Neural cell (in vitro differentiated cells): ENCODE data around the gene RHEX. TPM values are rescaled to one million over a fixed set of nuclear protein-coding genes. Genes with fewer than 3 reads are reported as not detected.

Source experiments
- H2AFZ ChIP-seq: fragments of 200-600, 300-800 bp; sonication (generic), shearing (Covaris generic); 2 replicates; pipeline ENCODE4 v1.6.0; 2014; ENCODE audit warnings: low read depth, mild to moderate bottlenecking, antibody characterized with exemption, low read length, moderate library complexity
- H3F3A ChIP-seq: fragments of 200-600 bp; shearing (Covaris generic); 2 replicates; pipeline ENCODE4 v1.6.1; 2016; ENCODE audit warnings: mild to moderate bottlenecking, moderate library complexity, mixed read lengths, antibody characterized with exemption, low read length; ENCODE audit not compliant: insufficient read depth, poor library complexity, severe bottlenecking
- H3K27ac ChIP-seq: fragments of 200-600, 300-800 bp; sonication (generic), shearing (Covaris generic); 2 replicates; pipeline ENCODE4 v1.5.1; 2014; ENCODE audit warnings: mild to moderate bottlenecking, low read length, moderate library complexity
- H3K27me3 ChIP-seq: fragments of 300-800, 200-600 bp; sonication (generic), shearing (Covaris generic); 2 replicates; pipeline ENCODE4 v1.6.0; 2014; ENCODE audit warnings: mild to moderate bottlenecking, low read depth, low read length, moderate library complexity; ENCODE audit not compliant: insufficient read depth
- H3K36me3 ChIP-seq: fragments of 300-800, 200-600 bp; sonication (generic), shearing (Covaris generic); 2 replicates; pipeline ENCODE4 v1.5.1; 2014; ENCODE audit warnings: mild to moderate bottlenecking, antibody characterized with exemption, low read length, moderate library complexity; ENCODE audit not compliant: insufficient read depth
- H3K4me2 ChIP-seq: fragments of 300-800, 200-600 bp; sonication (generic), shearing (Covaris generic); 2 replicates; pipeline ENCODE4 v1.6.0; 2014; ENCODE audit warnings: mild to moderate bottlenecking, low read length
- H3K4me3 ChIP-seq: fragments of 300-800, 200-600 bp; sonication (generic), shearing (Covaris generic); 2 replicates; pipeline ENCODE4 v1.5.1; 2014; ENCODE audit warnings: mild to moderate bottlenecking, low read length, moderate library complexity
- H3K79me2 ChIP-seq: fragments of 200-600 bp; shearing (Covaris generic); replicated peaks from 2 replicates; pipeline ENCODE4 v1.6.0; 2014; ENCODE audit warnings: mild to moderate bottlenecking, low read length, moderate library complexity; ENCODE audit not compliant: insufficient read depth
- H3K9ac ChIP-seq: fragments of 300-800, 200-600 bp; sonication (generic), shearing (Covaris generic); 2 replicates; pipeline ENCODE4 v1.6.1; 2016; ENCODE audit warnings: mild to moderate bottlenecking, low read length, mixed read lengths
- H3K9me2 ChIP-seq: fragments of 200-600 bp; shearing (Covaris generic); 2 replicates; pipeline ENCODE4 v1.6.1; 2016; ENCODE audit warnings: mild to moderate bottlenecking, low read length, mixed read lengths; ENCODE audit not compliant: insufficient read depth
- H3K9me3 ChIP-seq: fragments of 200-600, 300-800 bp; sonication (generic), shearing (Covaris generic); 2 replicates; pipeline ENCODE4 v1.6.1; 2016; ENCODE audit warnings: mild to moderate bottlenecking, mixed run types, low read length, moderate library complexity, mixed read lengths
- H4K20me1 ChIP-seq: fragments of 200-600 bp; shearing (Covaris generic); 2 replicates; pipeline ENCODE4 v1.6.1; 2016; ENCODE audit warnings: mild to moderate bottlenecking, mixed run types; ENCODE audit not compliant: insufficient read depth
- CTCF ChIP-seq: fragments of 450-650 bp; IDR thresholded peaks from 2 replicates; pipeline ENCODE4 v1.5.1; 2014; ENCODE audit warnings: antibody characterized with exemption, mild to moderate bottlenecking, moderate library complexity; ENCODE audit not compliant: poor library complexity, severe bottlenecking
- EP300 ChIP-seq: fragments of 450-650 bp; conservative IDR thresholded peaks from 2 replicates; pipeline ENCODE4 v1.6.1; 2014; ENCODE audit warnings: antibody characterized with exemption, mild to moderate bottlenecking, moderate library complexity; ENCODE audit not compliant: poor library complexity, severe bottlenecking
- EZH2 ChIP-seq: fragments of 200-600, 300-800 bp; shearing (Covaris generic), sonication (generic); IDR thresholded peaks from 2 replicates; pipeline ENCODE4 v1.6.1; 2014; ENCODE audit warnings: antibody characterized with exemption, low read length, borderline replicate concordance, mild to moderate bottlenecking; ENCODE audit not compliant: insufficient read depth, poor library complexity, severe bottlenecking
- MXI1 ChIP-seq: fragments of 450-650 bp; conservative IDR thresholded peaks from 2 replicates; pipeline ENCODE4 v1.6.1; 2014; ENCODE audit warnings: antibody characterized with exemption, mild to moderate bottlenecking; ENCODE audit not compliant: poor library complexity, severe bottlenecking
- POLR2AphosphoS5 ChIP-seq: IDR thresholded peaks from 2 replicates; pipeline ENCODE4 v1.6.1; 2012
- RAD21 ChIP-seq: fragments of 450-650 bp; conservative IDR thresholded peaks from 2 replicates; pipeline ENCODE4 v1.6.1; 2014; ENCODE audit warnings: antibody characterized with exemption, mild to moderate bottlenecking, moderate library complexity
- REST ChIP-seq: IDR thresholded peaks from 2 replicates; pipeline ENCODE4 v1.6.1; 2012; ENCODE audit warnings: borderline replicate concordance
- SMC3 ChIP-seq: fragments of 450-650 bp; conservative IDR thresholded peaks from 2 replicates; pipeline ENCODE4 v1.6.1; 2014; ENCODE audit warnings: antibody characterized with exemption, mild to moderate bottlenecking, moderate library complexity; ENCODE audit not compliant: poor library complexity
- TAF1 ChIP-seq: IDR thresholded peaks from 2 replicates; pipeline ENCODE4 v1.6.1; 2012; ENCODE audit warnings: low read depth
- polyA plus RNA-seq: library from polyadenylated mRNA; depleted of rRNA; stranded (reverse); fragments of >200 nt; gene quantifications from 2 replicates; pipeline ENCODE4 v1.2.3, GENCODE V29; 2014

The RHEX gene
- polyA plus RNA-seq, 1 donor from 2014 or later = not detected

- Histone ChIP-seq H3K4me2 (no peak overlapping the region), H3K4me3 (no peak overlapping the region), H3K9ac (no peak overlapping the region), H3K79me2 (no peaks in the 10 kb centered on the region), H3F3A (no peaks in the 10 kb centered on the region), H3K27me3 (no peaks in the 10 kb centered on the region), H2AFZ (no peak overlapping the region), H3K9me3 (no peaks in the 10 kb centered on the region), H3K36me3 (no peaks in the 10 kb centered on the region), H3K9me2 (no peaks in the 10 kb centered on the region), H3K27ac (no peak overlapping the region), H4K20me1 (no peaks in the 10 kb centered on the region)
- TF ChIP-seq POLR2AphosphoS5 (no peak), EP300 (no peak), TAF1 (no peak)
Observed at GRCh38 chr1:206005234-206005633, 47.7 kb upstream of the RHEX start.

GRCh38 chr1:206005778-206006180, 47.2 kb upstream of the RHEX start:
- Histone ChIP-seq H2AFZ (no peak overlapping the region), H3K79me2 (no peaks in the 10 kb centered on the region), H3K4me2 (no peak overlapping the region), H3K4me3 (no peak overlapping the region), H4K20me1 (no peaks in the 10 kb centered on the region), H3K27ac (no peak overlapping the region), H3K9me2 (no peaks in the 10 kb centered on the region), H3K9ac (no peak overlapping the region), H3K27me3 (no peaks in the 10 kb centered on the region), H3F3A (no peaks in the 10 kb centered on the region), H3K9me3 (no peaks in the 10 kb centered on the region), H3K36me3 (no peaks in the 10 kb centered on the region)
- TF ChIP-seq MXI1 (no peak), CTCF (no peak), EP300 (no peak), TAF1 (no peak), EZH2 (no peak), RAD21 (no peak), POLR2AphosphoS5 (no peak), REST (no peak), SMC3 (no peak)

- Histone ChIP-seq H3K27ac (no peak overlapping the region), H3K4me3 (no peak overlapping the region), H2AFZ (no peak overlapping the region), H3K79me2 (no peaks in the 10 kb centered on the region), H3K9me2 (no peaks in the 10 kb centered on the region), H3K4me2 (no peak overlapping the region), H3K36me3 (no peaks in the 10 kb centered on the region), H3F3A (no peaks in the 10 kb centered on the region), H3K9ac (no peak overlapping the region), H3K27me3 (no peaks in the 10 kb centered on the region), H3K9me3 (no peaks in the 10 kb centered on the region), H4K20me1 (no peaks in the 10 kb centered on the region)
- TF ChIP-seq EZH2 (no peak), SMC3 (no peak), EP300 (no peak), REST (no peak), TAF1 (no peak), CTCF (no peak), POLR2AphosphoS5 (no peak), MXI1 (no peak), RAD21 (no peak)
Observed at GRCh38 chr1:206006946-206007345, 46.0 kb upstream of the RHEX start.
